Activated CD8-positive, alpha-beta memory T cell treated with anti-CD3 and anti-CD28 coated beads for 4 hours (primary cell): ENCODE results near the gene HK2.
"Not testable (repeated sequence)": the region's sequence is repeated elsewhere in the genome, so short reads cannot be mapped to it uniquely, and the experiment has no call there.

Experiments
- DNase-seq, 2 donors: peaks; one replicate each; pipeline ENCODE4 v3.0.0-alpha.2; 2020; ENCODE audit warnings: low read depth in 2 of 2

Gene HK2

DNA sequence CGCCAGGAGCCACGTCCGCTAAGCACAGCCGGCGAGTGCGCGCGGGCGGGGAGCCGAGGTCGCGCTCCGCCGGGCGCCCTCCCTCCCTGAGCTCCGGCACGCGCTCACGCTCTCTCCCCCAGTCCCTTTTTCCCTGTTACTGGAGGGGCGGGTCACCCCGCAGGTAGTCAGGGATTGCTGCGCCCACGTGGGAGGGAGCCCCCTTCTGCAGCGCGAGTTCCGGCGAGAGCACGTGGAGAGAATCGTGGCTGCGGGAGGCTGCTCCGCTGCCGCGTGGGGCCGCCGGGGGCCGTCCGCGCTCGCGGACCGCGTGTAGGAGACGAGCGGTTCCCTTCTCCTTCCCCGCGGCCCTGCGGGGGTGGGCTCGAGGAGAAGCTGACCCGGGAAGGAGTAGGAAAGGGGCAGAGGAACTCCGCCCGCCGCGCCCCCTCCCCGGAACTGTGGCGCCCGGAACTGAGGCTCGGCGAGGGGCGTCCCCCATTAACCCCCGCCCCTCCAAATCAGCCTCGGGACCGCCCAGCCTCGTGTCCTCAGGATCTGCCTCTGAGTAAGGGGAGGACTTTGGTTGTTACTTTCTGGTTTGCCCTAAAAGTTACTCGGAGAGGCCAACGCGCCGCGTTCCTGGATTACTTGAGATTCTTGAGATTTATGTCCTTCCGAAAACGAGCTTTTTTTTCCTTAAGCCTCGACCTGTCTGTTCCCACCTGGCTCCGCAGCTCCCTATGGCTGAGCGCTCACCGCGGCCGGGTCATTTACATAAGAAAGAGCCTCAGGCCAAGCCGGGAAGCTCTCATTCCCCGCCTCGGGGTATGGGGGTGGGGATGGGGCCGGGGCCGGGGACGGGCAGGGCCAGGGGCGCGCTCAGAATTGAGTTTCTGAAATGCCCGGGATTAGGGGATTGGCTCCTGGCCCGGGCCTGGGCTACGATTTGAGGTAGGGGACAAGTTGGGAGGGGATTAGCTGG lies 1.1 kb downstream of the HK2 start:
- DNase-seq = peak; percentile 52 to 60

- DNase-seq = no peak
Measured at GRCh38 chr2:74835831-74836674, 2.1 kb downstream of the HK2 start.

DNA sequence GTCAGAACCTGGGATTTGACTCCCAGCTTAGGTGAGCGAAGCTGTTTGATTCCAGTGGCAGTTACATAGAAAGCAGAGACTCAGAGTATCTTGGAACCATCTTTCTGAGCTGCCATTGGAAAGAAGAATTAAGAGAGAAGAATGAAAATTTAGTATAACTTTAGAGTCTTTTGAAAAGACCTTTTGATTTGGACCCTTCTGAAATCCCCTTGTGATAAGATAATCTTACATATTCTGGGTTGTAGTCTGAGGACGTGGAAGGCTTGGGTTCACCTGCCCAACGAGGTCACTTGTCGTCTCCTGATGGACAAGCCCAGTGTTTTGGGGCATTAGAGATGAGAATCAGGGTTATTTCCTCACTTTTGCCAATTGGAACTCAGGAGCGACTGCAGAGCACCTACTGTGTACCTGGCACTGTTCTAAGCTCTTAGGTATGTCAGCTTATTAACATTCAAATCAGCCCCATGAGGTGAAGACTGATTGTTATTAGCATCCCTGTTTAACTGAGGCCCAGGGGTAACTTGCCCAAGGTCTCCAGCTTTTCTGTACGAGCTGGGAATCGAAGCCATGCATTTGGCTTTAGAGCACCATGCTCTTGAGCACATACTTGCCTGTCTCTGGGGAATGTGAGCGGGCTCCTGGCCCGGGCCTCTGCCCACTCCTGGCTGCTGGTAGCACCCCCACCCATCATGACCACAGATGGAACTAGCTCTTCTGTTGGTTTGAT lies 2.9 kb downstream of the HK2 start:
- DNase-seq = no peak

DNA sequence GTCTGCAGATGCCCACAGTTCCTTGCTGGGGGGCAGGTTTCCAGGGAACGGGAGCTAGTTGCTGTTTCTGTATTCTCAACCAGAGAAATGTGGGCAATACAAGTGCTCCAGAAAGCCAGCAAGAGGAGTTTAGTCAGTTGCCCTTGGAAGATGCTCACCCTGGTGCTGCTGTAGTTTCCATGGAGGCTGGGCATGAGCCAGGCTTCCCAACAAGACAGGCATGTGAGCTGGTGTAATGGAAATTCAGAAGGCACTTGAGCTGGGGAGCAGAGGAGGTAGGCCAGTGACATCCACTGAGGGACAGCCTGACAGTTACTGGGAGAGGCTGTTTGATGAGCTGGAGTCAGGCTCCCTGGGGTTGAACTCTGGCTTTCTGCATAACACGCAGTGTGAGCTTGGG lies 7.7 kb downstream of the HK2 start:
- DNase-seq = no peak

- no peak for DNase-seq
Measured at GRCh38 chr2:74843433-74843832, 9.5 kb downstream of the HK2 start.

- DNase-seq = no peak
Measured at GRCh38 chr2:74843899-74844298, 10.0 kb downstream of the HK2 start.

DNA sequence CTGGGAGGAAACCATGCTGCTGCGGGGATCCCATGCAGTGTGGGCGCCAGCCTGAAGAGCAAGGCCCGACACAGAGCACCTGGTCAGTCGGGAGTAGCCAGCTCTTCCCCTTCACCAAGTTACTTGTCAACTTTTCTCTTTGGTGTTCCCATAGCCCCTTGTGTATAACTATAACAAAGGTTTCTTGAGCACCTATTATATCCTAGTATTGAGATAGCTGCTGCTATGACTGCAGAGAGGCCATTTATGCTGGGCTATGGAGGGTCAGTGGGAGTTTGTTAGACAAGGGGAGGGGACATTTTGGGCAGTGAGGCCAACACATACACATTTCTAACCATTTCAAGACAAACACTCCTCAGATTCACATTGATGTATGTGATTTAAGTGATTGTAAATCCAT lies 10.8 kb downstream of the HK2 start:
- DNase-seq = no peak

GRCh38 chr2:74845217-74845751 lies 11.4 kb downstream of the HK2 start:
- no peak for DNase-seq

DNA sequence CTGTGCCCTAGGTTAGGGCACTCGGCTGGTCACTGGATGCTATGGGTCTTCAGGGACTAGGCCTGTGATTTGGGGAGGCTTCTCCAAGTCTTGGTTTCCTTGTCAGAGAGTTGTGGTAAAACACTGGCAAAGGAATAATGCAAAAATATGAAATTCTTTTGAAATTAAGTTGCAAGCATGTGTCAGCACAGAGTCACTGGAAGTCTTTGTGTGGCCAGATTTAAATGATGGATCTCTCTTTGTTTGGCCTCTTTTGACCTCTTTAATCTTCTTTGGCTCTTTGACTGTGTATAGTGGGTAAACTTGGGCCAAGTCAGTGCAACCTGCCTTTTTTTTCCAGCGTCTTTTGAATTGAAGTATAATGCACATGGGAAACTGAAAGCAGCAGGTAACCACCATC lies 12.1 kb downstream of the HK2 start:
- no peak for DNase-seq

DNA sequence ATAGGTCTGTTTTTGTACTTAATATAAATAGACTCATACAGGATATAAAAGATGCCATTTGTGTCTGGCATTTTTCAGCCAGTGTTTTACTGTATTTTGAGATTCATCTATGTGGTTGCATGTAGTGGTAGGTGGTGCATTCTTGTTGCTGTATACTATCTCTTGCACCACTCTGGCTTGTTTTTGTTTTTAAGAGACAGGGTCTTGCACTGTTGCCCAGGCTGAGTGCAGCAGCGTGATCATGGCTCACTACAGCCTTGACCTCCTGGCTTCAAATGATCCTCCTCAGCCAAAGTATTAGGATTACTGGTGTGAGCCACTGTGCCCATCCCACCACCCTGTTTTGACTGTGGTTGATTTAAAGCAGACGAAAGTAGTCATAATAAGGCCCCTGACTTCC lies 12.6 kb downstream of the HK2 start:
- no peak for DNase-seq

- DNase-seq = no peak
Measured at GRCh38 chr2:74847070-74847858, 13.3 kb downstream of the HK2 start.

GRCh38 chr2:74849228-74849892 lies 15.4 kb downstream of the HK2 start:
- no peak for DNase-seq

DNA sequence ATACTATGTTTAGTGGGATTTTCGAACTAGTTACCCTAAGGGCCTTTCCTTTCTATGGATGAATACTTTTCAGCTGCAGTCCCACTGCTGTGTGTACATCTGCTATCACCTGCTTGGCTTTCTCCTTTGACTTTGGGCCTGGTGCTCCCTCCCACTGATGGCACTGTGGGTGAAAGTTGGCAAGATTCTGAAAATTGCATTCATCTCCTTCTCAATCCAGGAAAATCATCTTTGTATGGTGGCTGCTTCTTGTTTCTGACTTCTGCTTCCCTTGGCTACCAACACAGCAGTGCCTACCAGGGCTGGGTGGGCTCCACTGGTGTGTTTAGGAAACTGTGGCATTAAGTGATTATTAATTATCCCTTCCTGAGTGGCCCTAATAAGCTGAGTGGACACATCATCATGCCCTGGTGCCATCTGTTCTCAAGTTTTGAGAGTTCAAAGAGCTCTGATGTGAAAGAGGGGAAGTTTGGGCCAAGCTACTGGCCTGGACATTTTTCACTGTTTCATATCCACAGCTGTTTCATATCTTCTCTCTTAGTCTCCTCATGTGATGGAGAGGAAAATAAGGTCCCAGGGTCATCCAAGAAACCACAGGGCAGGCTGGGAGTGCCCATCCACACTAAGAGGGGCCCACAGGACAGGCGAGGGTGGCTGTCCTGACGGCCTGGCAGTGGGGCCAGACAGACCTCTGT lies 16.7 kb downstream of the HK2 start:
- DNase-seq = no peak

- DNase-seq = no peak
Measured at GRCh38 chr2:74851191-74851566, 17.3 kb downstream of the HK2 start.

DNA sequence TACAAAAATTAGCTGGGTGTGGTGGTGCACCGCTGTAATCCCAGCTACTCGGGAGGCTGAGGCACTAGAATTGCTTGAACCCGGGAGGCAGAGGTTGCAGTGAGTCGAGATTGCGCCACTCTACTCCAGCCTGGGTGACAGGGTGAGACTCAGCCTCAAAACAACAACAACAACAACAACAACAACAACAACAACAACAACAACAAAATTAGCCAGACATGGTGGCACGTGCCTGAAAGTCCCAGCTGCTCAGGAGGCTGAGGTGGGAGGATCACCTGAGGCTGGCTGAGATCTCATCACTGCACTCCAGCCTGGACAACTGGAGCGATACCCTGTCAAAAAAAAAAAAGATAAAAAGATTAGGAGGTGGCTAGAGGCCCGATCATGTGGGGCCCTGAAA lies 19.4 kb downstream of the HK2 start:
- not testable (repeated sequence) for DNase-seq

GRCh38 chr2:74854401-74854800 lies 20.5 kb downstream of the HK2 start:
- DNase-seq = no peak

- DNase-seq = not testable (repeated sequence)
Measured at GRCh38 chr2:74855114-74855707, 21.3 kb downstream of the HK2 start.

GRCh38 chr2:74856004-74856578 lies 22.2 kb downstream of the HK2 start:
- no peak for DNase-seq

DNA sequence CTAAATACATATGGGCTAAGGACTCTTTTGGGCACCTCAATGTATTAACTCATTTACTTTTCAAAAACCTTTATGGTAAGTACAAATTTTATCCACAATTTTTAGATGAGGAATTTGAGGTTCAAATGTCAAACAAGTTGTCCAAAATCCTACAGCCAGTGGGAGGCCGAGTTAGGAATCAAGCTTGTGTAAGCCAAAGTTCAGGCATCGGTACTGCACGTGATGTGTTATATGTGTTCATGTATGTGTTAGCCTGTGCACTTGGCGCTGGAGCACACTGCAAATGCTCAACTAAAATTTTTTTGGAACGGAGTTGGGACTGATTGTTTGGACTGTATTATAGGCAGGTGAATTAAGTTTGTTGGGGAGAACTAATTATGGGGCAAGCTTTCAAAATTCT lies 22.7 kb downstream of the HK2 start:
- no peak for DNase-seq
